Progenitor cell of endocrine pancreas (in vitro differentiated cells): ENCODE data around the gene ZNF592. TPM values are rescaled to one million over a fixed set of nuclear protein-coding genes. Genes with fewer than 3 reads are reported as not detected.

Experiments used
- DNase-seq: peaks from one replicate; pipeline ENCODE4 v3.0.0; 2021; ENCODE audit warnings: low spot score; ENCODE audit not compliant: unreplicated experiment
- H3K27ac Mint-ChIP-seq: 2 replicates; pipeline ENCODE4 v1.8.0; 2021; ENCODE audit warnings: mild to moderate bottlenecking, moderate library complexity, mixed read lengths
- H3K27me3 Mint-ChIP-seq: 2 replicates; pipeline ENCODE4 v1.8.0; 2021; ENCODE audit warnings: mixed read lengths
- H3K36me3 Mint-ChIP-seq: 2 replicates; pipeline ENCODE4 v1.8.0; 2022; ENCODE audit warnings: mixed read lengths; ENCODE audit not compliant: insufficient read depth
- H3K4me1 Mint-ChIP-seq: 2 replicates; pipeline ENCODE4 v1.8.0; 2021; ENCODE audit warnings: low read depth, mixed read lengths
- H3K4me3 Mint-ChIP-seq: 2 replicates; pipeline ENCODE4 v1.8.0; 2021; ENCODE audit warnings: low read depth, mild to moderate bottlenecking, moderate library complexity, mixed read lengths
- H3K9me3 Mint-ChIP-seq: 2 replicates; pipeline ENCODE4 v1.8.0; 2021; ENCODE audit warnings: low read depth, mixed read lengths
- total RNA-seq: library from RNA; stranded (reverse); gene quantifications from 2 replicates; pipeline ENCODE4 v1.2.1, GENCODE V29; 2021
- TF ChIP-seq, protein P1 (sequence below): fragments of 200-600 bp; sonication (generic); IDR thresholded peaks from one replicate; pipeline ENCODE4 v1.5.0; 2021; ENCODE audit warnings: antibody characterized with exemption, mild to moderate bottlenecking; ENCODE audit not compliant: unreplicated experiment

ZNF592 gene
- total RNA-seq, 1 donor from 2014 or later, result 40.5 TPM

GRCh38 chr15:84759018-84759417, 10.6 kb downstream of the ZNF592 start:
- TF ChIP-seq, protein P1, sequence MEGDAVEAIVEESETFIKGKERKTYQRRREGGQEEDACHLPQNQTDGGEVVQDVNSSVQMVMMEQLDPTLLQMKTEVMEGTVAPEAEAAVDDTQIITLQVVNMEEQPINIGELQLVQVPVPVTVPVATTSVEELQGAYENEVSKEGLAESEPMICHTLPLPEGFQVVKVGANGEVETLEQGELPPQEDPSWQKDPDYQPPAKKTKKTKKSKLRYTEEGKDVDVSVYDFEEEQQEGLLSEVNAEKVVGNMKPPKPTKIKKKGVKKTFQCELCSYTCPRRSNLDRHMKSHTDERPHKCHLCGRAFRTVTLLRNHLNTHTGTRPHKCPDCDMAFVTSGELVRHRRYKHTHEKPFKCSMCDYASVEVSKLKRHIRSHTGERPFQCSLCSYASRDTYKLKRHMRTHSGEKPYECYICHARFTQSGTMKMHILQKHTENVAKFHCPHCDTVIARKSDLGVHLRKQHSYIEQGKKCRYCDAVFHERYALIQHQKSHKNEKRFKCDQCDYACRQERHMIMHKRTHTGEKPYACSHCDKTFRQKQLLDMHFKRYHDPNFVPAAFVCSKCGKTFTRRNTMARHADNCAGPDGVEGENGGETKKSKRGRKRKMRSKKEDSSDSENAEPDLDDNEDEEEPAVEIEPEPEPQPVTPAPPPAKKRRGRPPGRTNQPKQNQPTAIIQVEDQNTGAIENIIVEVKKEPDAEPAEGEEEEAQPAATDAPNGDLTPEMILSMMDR, result no peak
- H3K4me3 Mint-ChIP-seq, result no peak overlapping the region
- H3K36me3 Mint-ChIP-seq, result peaks cover 3% of the 10 kb centered on the region
- peaks cover 14% of the 10 kb centered on the region for H3K4me1 Mint-ChIP-seq
- no peak for DNase-seq
- no peak overlapping the region for H3K27ac Mint-ChIP-seq
- H3K27me3 Mint-ChIP-seq, result no peaks in the 10 kb centered on the region
- no peaks in the 10 kb centered on the region for H3K9me3 Mint-ChIP-seq

DNA sequence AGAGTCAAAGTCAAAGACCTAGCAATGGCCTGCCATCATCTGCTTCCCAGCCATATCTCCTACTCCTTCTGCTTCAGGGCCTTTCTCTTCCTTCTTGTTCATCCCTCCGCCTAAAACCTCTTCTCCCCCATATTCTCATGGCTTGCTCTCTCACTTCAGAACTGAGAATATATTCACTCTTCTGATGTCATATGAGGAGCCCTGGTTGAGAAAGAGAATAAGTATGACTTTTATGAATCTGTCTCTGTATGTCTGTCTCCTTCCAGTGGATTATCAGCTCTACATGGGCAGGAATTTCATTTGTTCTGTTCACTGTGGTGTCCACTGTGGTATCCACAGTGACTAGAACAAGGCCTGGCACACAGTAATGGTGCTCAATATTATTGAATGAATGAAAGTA, 11.8 kb downstream of the ZNF592 start:
- no peak overlapping the region for H3K27ac Mint-ChIP-seq
- TF ChIP-seq, protein P1, result no peak
- no peak overlapping the region for H3K4me3 Mint-ChIP-seq
- no peaks in the 10 kb centered on the region for H3K9me3 Mint-ChIP-seq
- DNase-seq, result no peak
- H3K4me1 Mint-ChIP-seq, result peaks cover 14% of the 10 kb centered on the region
- no peaks in the 10 kb centered on the region for H3K27me3 Mint-ChIP-seq
- peaks cover 5% of the 10 kb centered on the region for H3K36me3 Mint-ChIP-seq

DNA sequence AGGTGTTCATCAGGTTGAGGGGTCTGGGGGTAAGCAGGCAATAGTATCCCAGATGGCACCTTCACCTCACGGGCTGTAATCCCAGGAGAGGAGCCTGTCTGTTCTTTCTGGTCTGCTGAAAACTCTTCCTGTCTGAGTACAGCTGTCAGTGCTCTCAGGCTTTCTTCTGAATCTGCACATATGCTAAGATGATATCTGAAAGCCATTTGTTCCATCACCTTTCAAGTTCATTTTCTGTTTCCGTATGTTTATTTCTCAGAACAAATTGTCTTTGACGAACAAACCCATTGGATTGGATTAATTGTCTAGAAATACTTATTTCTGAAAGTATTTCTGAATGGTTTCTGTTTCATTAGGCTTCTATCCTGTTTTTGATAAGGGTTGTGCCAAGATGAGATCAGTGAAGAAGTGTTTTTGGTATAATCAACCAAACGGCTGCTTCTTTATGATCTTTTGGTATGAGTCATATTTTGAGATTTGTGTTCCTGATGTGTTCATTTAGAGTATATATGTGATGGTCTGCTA, 13.3 kb downstream of the ZNF592 start:
- Mint-ChIP-seq H3K27ac (no peak overlapping the region), H3K4me3 (no peak overlapping the region), H3K36me3 (peaks cover 7% of the 10 kb centered on the region), H3K4me1 (peaks cover 13% of the 10 kb centered on the region), H3K27me3 (no peaks in the 10 kb centered on the region), H3K9me3 (no peaks in the 10 kb centered on the region)
- TF ChIP-seq, protein P1, result no peak
- DNase-seq, result no peak

DNA sequence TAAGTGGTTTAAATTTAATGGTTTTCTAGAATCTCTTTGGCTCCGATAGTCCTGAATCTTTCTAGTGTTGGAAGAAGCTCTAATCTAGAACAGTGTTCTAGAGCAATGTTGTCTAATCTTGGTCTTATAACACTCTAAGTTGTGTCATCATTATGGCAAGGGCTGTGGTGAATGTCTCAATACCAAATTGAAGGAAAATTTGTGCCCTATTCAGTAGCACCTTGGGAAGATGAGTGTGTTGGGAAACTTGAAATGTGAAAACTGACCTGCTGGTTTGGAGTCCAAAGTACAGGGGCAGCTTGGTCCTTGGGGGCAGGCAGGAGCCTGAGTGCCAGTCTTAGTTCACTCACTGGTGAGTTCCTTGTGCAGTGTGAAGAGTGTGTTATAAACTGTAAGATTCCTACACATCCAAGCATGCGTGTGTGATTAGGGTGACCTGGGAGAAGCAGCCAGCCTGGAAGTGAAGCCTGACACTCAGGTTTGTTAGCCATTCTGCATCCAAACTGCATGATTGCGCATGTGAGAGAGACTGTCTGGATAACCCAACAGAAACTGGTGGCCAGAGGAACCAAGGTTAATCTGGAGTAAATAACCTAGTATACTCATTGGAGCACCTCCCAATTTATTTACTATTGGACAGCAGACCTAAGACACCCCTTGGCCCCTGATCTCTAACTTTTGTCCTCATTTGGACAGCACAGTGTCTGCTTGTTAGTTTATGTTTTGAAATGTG, 14.6 kb downstream of the ZNF592 start:
- H3K4me1 Mint-ChIP-seq, result peaks cover 11% of the 10 kb centered on the region
- no peaks in the 10 kb centered on the region for H3K27me3 Mint-ChIP-seq
- H3K27ac Mint-ChIP-seq, result no peak overlapping the region
- TF ChIP-seq, protein P1, result no peak
- no peak for DNase-seq
- H3K4me3 Mint-ChIP-seq, result no peak overlapping the region
- no peaks in the 10 kb centered on the region for H3K9me3 Mint-ChIP-seq
- peaks cover 7% of the 10 kb centered on the region for H3K36me3 Mint-ChIP-seq

- Mint-ChIP-seq H3K9me3 (no peaks in the 10 kb centered on the region), H3K27ac (no peak overlapping the region), H3K4me1 (peaks cover 6% of the 10 kb centered on the region), H3K27me3 (no peaks in the 10 kb centered on the region), H3K4me3 (no peak overlapping the region), H3K36me3 (peaks cover 15% of the 10 kb centered on the region)
- DNase-seq, result no peak
- TF ChIP-seq, protein P1, result no peak
Observed at GRCh38 chr15:84764585-84764984, 16.2 kb downstream of the ZNF592 start.
